AG09309 (cell line): Measurements from ENCODE around the gene RAI1.

Experiments used
- DNase-seq: peaks from one replicate; pipeline ENCODE4 v3.0.0-alpha.2; 2010; ENCODE audit warnings: low read depth
- H3K4me3 ChIP-seq: 2 replicates; pipeline ENCODE4 v1.5.1; 2011; ENCODE audit warnings: mild to moderate bottlenecking, low read depth, low read length, moderate library complexity; ENCODE audit not compliant: control insufficient read depth
- TF ChIP-seq, protein P1 (sequence below): IDR thresholded peaks from 2 replicates; pipeline ENCODE4 v1.5.1; 2011; ENCODE audit warnings: mild to moderate bottlenecking, low read depth, low read length, inconsistent platforms; ENCODE audit not compliant: insufficient read depth, control insufficient read depth; ENCODE audit errors: missing control alignments

Gene RAI1

DNA sequence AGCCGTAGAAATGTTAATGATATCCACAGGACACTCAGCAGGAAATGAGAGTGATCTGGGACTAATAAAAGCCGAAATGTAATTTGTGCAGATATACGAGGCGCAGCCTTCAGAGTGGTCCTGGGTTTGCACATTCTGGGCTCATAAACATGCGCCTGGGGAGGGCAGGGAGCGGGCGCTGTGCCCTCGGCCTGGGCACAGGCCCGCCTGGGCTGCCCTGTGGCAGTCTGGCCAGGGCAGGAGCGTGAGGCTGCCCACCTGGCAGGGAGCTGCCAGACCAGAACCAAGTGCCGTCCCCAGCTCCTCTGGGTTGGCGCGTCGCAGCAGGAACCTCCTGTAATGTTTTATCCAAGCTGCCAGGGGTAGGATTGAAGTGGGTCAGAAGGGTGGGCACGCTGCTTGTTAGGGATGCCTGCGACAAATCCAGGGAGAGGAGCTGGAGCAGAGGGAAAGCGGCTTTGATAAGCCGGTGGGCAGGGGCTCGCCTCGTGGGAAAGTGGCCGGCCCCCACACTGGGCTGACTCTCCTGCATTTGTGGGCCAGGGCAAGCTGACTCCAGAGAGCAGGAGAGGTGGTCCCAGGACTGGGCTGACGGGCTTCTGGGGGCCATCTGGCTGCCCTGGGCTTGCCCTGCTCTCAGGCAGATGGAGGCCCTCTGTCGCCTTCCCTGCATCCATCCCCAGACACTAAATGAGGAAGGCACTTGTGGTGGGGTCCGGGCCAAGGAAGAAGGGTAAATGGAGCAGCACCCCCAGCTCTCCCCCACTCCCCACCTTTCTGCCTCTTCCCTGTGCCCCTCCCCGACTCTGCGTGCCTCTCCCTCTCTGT lies 109.6 kb downstream of the RAI1 start:
- no peak for DNase-seq
- TF ChIP-seq, protein P1, sequence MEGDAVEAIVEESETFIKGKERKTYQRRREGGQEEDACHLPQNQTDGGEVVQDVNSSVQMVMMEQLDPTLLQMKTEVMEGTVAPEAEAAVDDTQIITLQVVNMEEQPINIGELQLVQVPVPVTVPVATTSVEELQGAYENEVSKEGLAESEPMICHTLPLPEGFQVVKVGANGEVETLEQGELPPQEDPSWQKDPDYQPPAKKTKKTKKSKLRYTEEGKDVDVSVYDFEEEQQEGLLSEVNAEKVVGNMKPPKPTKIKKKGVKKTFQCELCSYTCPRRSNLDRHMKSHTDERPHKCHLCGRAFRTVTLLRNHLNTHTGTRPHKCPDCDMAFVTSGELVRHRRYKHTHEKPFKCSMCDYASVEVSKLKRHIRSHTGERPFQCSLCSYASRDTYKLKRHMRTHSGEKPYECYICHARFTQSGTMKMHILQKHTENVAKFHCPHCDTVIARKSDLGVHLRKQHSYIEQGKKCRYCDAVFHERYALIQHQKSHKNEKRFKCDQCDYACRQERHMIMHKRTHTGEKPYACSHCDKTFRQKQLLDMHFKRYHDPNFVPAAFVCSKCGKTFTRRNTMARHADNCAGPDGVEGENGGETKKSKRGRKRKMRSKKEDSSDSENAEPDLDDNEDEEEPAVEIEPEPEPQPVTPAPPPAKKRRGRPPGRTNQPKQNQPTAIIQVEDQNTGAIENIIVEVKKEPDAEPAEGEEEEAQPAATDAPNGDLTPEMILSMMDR: no peak
- no peak overlapping the region for H3K4me3 ChIP-seq

DNA sequence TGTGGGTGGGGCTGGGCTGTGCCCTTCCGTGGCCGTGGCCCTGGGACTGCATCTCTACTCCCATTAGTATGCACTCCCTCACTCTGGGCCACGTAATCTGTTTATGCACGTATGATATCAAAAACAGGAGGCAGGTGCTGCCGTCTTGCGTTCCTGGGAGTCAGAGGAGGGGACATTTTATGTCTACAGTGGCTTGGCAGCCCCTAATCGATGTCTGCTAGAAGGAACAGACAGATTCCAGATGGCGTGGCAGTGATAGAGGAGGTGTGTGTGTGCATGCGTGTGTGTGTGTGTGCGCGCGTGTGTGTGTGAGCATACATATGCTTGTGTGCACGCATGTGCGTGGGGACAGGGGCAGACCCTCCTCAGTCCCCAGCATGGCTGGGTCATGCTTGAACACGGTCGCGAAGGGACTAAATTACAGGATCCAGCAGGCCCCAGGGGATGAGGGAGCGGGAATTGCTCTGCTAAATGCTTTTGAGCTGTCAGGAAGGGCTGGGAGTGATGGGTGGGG lies 110.8 kb downstream of the RAI1 start:
- TF ChIP-seq, protein P1: no peak
- H3K4me3 ChIP-seq: no peak overlapping the region
- DNase-seq: no peak

DNA sequence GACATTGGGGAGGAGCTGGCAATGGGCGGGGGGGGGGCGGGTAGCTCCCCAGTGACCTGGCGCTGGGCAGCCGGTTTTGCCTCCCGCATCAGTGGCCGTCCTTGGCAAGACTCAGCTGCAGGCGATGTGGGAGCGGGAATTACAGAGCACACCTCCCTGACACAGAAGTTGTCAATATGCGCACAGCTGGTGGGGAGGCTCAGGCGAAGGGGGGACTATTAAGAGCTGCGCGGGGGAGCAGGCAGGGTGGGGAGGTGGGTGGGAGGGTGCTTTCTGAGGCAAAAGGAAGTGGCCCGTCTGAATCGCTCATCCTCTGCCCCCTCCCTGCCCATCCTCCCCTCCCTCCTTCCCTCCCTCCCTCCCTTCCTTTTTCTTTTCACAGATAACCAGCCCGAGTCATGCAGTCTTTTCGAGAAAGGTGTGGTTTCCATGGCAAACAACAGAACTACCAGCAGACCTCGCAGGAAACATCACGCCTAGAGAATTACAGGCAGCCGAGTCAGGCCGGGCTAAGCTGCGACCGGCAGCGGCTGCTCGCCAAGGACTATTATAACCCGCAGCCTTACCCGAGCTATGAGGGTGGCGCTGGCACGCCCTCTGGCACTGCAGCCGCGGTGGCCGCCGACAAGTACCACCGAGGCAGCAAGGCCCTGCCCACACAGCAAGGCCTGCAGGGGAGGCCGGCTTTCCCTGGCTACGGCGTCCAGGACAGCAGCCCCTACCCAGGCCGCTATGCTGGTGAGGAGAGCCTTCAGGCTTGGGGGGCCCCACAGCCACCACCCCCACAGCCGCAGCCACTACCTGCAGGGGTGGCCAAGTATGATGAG lies 111.5 kb downstream of the RAI1 start:
- TF ChIP-seq, protein P1: no peak

DNA sequence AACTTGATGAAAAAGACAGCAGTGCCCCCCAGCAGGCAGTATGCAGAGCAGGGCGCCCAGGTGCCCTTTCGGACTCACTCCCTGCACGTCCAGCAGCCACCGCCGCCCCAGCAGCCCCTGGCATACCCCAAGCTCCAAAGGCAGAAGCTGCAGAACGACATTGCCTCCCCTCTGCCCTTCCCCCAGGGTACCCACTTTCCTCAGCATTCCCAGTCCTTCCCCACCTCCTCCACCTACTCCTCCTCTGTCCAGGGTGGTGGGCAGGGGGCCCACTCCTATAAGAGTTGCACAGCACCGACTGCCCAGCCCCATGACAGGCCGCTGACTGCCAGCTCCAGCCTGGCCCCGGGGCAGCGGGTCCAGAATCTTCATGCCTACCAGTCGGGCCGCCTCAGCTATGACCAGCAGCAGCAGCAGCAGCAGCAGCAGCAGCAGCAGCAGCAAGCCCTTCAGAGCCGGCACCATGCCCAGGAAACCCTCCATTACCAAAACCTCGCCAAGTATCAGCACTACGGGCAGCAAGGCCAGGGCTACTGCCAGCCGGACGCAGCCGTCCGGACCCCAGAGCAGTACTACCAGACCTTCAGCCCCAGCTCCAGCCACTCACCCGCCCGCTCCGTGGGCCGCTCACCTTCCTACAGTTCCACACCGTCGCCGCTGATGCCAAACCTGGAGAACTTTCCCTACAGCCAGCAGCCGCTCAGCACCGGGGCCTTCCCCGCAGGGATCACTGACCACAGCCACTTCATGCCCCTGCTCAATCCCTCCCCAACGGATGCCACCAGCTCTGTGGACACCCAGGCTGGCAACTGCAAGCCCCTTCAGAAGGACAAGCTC lies 112.3 kb downstream of the RAI1 start:
- no peak overlapping the region for H3K4me3 ChIP-seq
- DNase-seq: no peak
- TF ChIP-seq, protein P1: no peak

More for the DNA sequence above, 111.5 kb downstream of the RAI1 start:
- no peak overlapping the region for H3K4me3 ChIP-seq
- DNase-seq: no peak

DNA sequence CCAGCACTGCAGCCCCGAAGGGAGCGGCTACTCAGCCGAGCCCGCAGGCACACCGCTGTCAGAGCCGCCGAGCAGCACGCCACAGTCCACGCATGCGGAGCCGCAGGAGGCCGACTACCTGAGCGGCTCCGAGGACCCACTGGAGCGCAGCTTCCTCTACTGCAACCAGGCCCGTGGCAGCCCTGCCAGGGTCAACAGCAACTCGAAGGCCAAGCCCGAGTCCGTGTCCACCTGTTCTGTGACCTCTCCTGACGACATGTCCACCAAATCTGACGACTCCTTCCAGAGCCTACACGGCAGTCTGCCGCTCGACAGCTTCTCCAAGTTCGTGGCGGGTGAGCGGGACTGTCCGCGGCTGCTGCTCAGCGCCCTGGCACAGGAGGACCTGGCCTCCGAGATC lies 113.1 kb downstream of the RAI1 start:
- no peak overlapping the region for H3K4me3 ChIP-seq
- TF ChIP-seq, protein P1: no peak
- no peak for DNase-seq

DNA sequence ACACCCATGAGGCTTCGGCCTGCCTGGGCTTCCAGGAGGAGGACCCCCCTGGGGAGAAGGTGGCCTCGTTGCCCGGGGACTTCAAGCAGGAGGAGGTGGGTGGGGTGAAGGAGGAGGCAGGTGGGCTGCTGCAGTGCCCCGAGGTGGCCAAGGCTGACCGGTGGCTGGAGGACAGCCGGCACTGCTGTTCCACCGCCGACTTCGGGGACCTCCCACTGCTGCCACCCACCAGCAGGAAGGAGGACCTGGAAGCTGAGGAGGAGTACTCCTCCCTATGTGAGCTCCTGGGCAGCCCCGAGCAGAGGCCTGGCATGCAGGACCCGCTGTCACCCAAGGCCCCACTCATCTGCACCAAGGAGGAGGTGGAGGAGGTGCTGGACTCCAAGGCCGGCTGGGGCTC lies 114.0 kb downstream of the RAI1 start:
- no peak for DNase-seq
- H3K4me3 ChIP-seq: no peak overlapping the region
- TF ChIP-seq, protein P1: no peak
